Measurements from ENCODE around the gene ZNF423.
A peak's percentile ranks its signal among the peaks of the same experiment; 100 is the strongest.

Gene ZNF423

DNA sequence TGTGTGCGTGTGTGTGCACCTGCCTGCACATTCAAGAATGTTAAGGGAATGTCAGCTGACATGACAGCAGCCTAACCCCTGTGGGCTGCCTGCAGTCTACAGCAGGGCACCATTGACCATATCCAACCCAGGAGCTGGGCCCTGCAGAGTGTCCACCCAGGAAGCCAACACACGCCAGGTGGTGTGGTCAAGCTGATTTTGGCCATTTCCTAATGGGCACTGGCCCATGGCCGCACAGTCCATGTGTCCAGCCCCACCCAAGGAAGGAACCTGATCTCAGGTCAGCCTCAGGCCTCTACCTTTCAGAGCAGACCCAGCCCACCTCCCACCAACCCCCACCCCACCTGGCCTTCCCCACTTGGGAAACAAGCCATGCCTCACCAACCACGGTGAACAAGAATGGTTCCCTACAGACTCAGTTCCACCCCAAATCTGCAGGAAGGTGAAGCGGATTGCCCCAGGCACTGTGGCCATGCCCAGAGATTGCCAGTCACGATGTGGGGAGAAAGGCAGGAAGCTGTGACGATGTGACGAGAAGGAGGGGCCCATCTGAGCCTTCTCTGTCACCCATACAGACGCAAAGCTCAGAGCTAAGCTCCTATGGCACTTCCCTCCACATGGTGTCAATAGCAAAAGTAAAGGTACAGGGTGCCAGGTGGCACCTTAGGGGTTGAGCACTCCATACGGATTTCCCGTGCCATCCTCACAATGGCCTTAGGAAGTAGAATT lies 77.5 kb downstream of the ZNF423 start:
- 0 out of 3 replicates have a peak, but pooled peaks have one; percentile 31 for ATAC-seq (ENCODE audit: insufficient read depth, low read depth)
- H3K36me3 ChIP-seq (ENCODE audit: insufficient read depth, low read length), result no peaks in the 10 kb centered on the region
- no peak overlapping the region for H3K4me2 ChIP-seq (ENCODE audit: insufficient read depth, low read length)
- H3K4me1 ChIP-seq (ENCODE audit: insufficient read depth, low read length), result no peaks in the 10 kb centered on the region
- H3K9ac ChIP-seq (ENCODE audit: low read depth, low read length), result no peak overlapping the region
- H2AFZ ChIP-seq (ENCODE audit: low read depth, low read length), result no peak overlapping the region
- H3K4me3 ChIP-seq (ENCODE audit: low read depth in 1 of 2, low read length in 2 of 2), result no peak overlapping the region
- H3K27ac ChIP-seq (ENCODE audit: low read length), result no peak overlapping the region
- no peak for DNase-seq
- no peaks in the 10 kb centered on the region for H3K79me2 ChIP-seq (ENCODE audit: insufficient read depth, low read length)
- no peaks in the 10 kb centered on the region for H4K20me1 ChIP-seq (ENCODE audit: insufficient read depth, low read length)
- no peaks in the 10 kb centered on the region for H3K9me3 ChIP-seq (ENCODE audit: insufficient read depth, low read length, severe bottlenecking)
- TF ChIP-seq, protein P1, sequence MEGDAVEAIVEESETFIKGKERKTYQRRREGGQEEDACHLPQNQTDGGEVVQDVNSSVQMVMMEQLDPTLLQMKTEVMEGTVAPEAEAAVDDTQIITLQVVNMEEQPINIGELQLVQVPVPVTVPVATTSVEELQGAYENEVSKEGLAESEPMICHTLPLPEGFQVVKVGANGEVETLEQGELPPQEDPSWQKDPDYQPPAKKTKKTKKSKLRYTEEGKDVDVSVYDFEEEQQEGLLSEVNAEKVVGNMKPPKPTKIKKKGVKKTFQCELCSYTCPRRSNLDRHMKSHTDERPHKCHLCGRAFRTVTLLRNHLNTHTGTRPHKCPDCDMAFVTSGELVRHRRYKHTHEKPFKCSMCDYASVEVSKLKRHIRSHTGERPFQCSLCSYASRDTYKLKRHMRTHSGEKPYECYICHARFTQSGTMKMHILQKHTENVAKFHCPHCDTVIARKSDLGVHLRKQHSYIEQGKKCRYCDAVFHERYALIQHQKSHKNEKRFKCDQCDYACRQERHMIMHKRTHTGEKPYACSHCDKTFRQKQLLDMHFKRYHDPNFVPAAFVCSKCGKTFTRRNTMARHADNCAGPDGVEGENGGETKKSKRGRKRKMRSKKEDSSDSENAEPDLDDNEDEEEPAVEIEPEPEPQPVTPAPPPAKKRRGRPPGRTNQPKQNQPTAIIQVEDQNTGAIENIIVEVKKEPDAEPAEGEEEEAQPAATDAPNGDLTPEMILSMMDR (IDR thresholded peaks at IDR 0.05; ENCODE audit: borderline replicate concordance, extremely low read depth, low read length, poor library complexity, severe bottlenecking), result no peak
- no peak for TF ChIP-seq EZH2 (IDR thresholded peaks at IDR 0.05; ENCODE audit: borderline replicate concordance, low read depth, low read length, severe bottlenecking)
- H3K27me3 ChIP-seq (ENCODE audit: insufficient read depth, low read length, poor library complexity), result peaks cover 2% of the 10 kb centered on the region

DNA sequence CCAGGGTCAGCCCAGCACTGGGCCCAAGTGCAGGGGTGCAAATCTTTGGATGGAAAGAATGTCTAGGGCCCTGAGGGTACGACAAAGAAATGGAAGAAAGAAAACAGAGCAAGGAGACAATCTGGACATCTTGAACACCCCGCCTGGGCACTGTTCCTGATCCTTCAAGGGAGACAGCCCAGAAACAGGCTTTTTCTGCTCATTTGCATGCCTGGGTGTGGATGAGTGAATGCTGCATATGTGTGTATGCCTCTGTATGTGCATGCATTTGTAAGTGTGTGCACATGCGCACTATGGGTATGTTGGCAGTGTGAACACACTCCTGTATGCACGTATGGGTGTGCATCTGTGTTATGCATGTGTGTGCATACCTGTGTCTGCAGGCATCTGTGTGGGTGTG lies 79.2 kb downstream of the ZNF423 start:
- Histone ChIP-seq H3K9ac (ENCODE audit: low read depth, low read length) (no peak overlapping the region), H3K79me2 (ENCODE audit: insufficient read depth, low read length) (no peaks in the 10 kb centered on the region), H3K4me2 (ENCODE audit: insufficient read depth, low read length) (no peak overlapping the region), H2AFZ (ENCODE audit: low read depth, low read length) (no peak overlapping the region), H3K4me1 (ENCODE audit: insufficient read depth, low read length) (no peaks in the 10 kb centered on the region), H3K4me3 (ENCODE audit: low read depth in 1 of 2, low read length in 2 of 2) (no peak overlapping the region), H4K20me1 (ENCODE audit: insufficient read depth, low read length) (no peaks in the 10 kb centered on the region), H3K27ac (ENCODE audit: low read length) (no peak overlapping the region), H3K27me3 (ENCODE audit: insufficient read depth, low read length, poor library complexity) (peaks cover 2% of the 10 kb centered on the region), H3K9me3 (ENCODE audit: insufficient read depth, low read length, severe bottlenecking) (no peaks in the 10 kb centered on the region), H3K36me3 (ENCODE audit: insufficient read depth, low read length) (no peaks in the 10 kb centered on the region)
- TF ChIP-seq, protein P1 (IDR thresholded peaks at IDR 0.05; ENCODE audit: borderline replicate concordance, extremely low read depth, low read length, poor library complexity, severe bottlenecking), result no peak
- TF ChIP-seq EZH2 (IDR thresholded peaks at IDR 0.05; ENCODE audit: borderline replicate concordance, low read depth, low read length, severe bottlenecking), result no peak
- no peak for ATAC-seq (ENCODE audit: insufficient read depth, low read depth)
- DNase-seq, result no peak

DNA sequence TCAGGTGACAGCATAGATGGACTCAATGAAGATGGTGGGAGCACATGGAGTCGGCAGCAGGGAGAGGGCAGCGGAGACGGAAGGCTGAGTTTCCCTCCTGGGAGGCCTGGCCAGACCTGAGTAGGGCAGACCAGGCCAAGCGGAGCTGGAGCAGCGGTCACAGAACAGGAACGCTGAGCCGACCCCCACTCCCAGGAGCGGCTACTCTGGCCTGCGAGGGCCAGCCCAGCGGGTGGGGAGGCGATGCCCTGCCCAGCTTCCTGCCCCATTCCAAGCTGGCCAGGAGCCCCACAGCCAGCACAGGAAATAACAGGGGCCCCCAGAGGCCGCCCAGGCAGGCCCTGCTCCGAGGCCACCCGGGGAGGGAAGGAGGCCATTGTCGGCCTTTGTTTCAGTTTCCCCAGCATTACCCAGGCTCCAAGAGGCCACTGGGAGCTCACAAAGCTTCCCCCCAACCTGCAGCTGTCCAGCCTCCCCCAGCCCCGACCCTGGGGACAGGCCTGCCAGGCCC lies 79.8 kb downstream of the ZNF423 start:
- Histone ChIP-seq H3K79me2 (ENCODE audit: insufficient read depth, low read length) (no peaks in the 10 kb centered on the region), H3K9ac (ENCODE audit: low read depth, low read length) (no peak overlapping the region), H2AFZ (ENCODE audit: low read depth, low read length) (no peak overlapping the region), H3K27ac (ENCODE audit: low read length) (no peak overlapping the region), H3K27me3 (ENCODE audit: insufficient read depth, low read length, poor library complexity) (peaks cover 2% of the 10 kb centered on the region), H3K4me3 (ENCODE audit: low read depth in 1 of 2, low read length in 2 of 2) (no peak overlapping the region), H3K36me3 (ENCODE audit: insufficient read depth, low read length) (no peaks in the 10 kb centered on the region), H4K20me1 (ENCODE audit: insufficient read depth, low read length) (no peaks in the 10 kb centered on the region), H3K4me1 (ENCODE audit: insufficient read depth, low read length) (no peaks in the 10 kb centered on the region), H3K9me3 (ENCODE audit: insufficient read depth, low read length, severe bottlenecking) (no peaks in the 10 kb centered on the region), H3K4me2 (ENCODE audit: insufficient read depth, low read length) (no peak overlapping the region)
- no peak for ATAC-seq (ENCODE audit: insufficient read depth, low read depth)
- TF ChIP-seq, protein P1 (IDR thresholded peaks at IDR 0.05; ENCODE audit: borderline replicate concordance, extremely low read depth, low read length, poor library complexity, severe bottlenecking), result no peak
- no peak for TF ChIP-seq EZH2 (IDR thresholded peaks at IDR 0.05; ENCODE audit: borderline replicate concordance, low read depth, low read length, severe bottlenecking)
- no peak for DNase-seq
